ENCODE data around the gene TSKU.

GRCh38 chr11:76845069-76845468 lies 61.9 kb downstream of the TSKU start:
- no peak for TF ChIP-seq EZH2 (optimal IDR thresholded peaks at IDR 0.05; ENCODE audit: low read depth, low read length)
- no peak for TF ChIP-seq EZH2phosphoT487 (IDR thresholded peaks at IDR 0.05; ENCODE audit: low read length)
- no peak for TF ChIP-seq CTCF (IDR thresholded peaks at IDR 0.05; ENCODE audit: low read length)

All from MM.1S (cell line).